GM12864 (cell line): ENCODE data around the gene SPACDR.

Experiments
- DNase-seq: peaks from one replicate; pipeline ENCODE4 v3.0.0-alpha.2; 2011; ENCODE audit warnings: low read depth
- H3K4me3 ChIP-seq: 2 replicates; pipeline ENCODE4 v1.5.1; 2011; ENCODE audit warnings: mild to moderate bottlenecking, low read depth, low read length, control low read depth
- TF ChIP-seq, protein P1 (sequence below): IDR thresholded peaks from 2 replicates; pipeline ENCODE4 v1.5.1; 2011; ENCODE audit warnings: low read depth, mild to moderate bottlenecking, moderate library complexity, low read length, control low read depth, inconsistent platforms; ENCODE audit errors: missing control alignments

Gene SPACDR

DNA sequence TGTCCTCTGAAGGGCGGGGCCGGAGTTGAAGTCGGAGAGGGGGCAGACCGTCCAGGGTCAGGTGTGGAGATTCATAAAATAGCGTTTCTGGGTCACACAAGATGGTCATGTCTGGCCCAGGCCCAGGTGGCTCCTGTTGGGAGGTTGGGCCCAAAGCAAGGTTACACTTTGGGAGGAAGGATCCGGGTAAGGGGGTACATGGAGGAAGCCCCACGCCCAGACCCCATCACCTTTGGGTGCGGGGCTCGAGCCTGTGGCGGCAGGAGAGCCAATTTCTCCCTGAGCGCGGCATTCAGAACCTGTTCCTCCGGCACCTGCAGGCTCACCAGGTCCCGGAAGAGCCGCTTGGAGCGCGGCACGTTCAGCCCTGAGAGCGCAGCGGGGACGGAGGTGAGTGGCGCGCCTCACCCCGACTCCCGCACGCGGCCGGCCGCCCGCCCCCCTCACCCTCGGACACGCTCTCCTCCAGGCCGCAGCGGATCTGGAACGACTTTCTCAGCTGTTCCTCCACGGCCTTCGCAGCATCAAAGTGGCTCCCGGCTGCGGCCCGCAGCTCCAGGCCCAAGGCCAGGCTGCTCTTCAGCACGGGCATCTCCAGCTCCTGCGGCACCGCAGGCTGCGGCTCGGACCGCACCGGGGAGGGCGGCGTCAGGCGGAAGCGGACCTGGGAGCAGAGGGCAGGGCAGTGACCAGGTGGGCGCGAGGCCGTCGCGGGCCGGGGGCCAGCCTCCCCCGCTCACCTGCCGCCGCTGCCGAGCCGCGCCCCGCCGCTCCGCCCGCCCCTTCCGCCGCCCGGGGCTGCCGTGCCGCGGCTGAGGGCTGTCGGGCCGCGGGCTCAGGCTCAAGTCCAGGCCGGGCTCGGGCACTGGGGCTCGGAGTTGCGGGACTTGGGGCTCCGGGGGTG lies 28.4 kb downstream of the SPACDR start:
- TF ChIP-seq, protein P1, sequence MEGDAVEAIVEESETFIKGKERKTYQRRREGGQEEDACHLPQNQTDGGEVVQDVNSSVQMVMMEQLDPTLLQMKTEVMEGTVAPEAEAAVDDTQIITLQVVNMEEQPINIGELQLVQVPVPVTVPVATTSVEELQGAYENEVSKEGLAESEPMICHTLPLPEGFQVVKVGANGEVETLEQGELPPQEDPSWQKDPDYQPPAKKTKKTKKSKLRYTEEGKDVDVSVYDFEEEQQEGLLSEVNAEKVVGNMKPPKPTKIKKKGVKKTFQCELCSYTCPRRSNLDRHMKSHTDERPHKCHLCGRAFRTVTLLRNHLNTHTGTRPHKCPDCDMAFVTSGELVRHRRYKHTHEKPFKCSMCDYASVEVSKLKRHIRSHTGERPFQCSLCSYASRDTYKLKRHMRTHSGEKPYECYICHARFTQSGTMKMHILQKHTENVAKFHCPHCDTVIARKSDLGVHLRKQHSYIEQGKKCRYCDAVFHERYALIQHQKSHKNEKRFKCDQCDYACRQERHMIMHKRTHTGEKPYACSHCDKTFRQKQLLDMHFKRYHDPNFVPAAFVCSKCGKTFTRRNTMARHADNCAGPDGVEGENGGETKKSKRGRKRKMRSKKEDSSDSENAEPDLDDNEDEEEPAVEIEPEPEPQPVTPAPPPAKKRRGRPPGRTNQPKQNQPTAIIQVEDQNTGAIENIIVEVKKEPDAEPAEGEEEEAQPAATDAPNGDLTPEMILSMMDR = no peak
- DNase-seq = no peak
- peak overlapping the region; percentile 97 for H3K4me3 ChIP-seq

DNA sequence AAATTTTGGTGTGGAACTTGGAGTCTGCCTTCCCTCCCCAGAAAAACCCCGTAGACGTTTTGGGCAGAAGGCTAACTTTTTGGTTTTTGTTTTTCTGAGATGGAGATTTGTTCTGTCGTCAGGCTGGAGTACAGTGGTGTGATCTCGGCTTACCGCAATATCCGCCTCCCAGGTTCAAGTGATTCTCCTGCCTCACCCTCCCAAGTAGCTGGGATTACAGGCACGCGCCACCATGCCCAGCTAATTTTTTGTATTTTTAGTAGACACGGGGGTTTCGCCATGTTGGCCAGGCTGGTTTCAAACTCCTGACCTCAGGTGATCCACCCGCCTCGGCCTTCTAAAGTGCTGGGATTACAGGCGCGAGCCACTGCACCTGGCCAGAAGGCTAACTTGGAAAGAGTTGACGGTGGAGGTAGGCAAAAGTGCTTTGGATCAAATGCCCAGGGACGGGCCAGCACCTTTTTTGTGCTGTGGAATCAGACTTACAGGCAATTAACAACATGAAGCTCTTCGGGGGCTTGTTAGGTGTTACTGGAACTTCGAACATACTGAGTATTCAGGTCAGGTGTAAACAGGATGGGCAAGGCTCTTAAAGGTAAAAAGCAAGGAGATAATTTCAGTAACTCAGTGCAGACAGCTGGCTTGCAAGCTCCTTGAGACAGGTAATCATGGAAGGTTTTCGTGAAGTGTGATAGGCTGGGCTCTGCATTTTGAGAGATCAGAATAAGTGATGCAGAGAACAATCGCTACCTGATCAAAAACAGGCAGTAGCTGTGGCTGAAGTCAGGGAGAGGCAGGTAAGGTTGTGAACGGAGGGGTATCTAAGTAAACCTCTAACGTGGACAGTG lies 29.5 kb downstream of the SPACDR start:
- TF ChIP-seq, protein P1 = no peak
- peak overlapping the region; percentile 97 for H3K4me3 ChIP-seq
- no peak for DNase-seq

DNA sequence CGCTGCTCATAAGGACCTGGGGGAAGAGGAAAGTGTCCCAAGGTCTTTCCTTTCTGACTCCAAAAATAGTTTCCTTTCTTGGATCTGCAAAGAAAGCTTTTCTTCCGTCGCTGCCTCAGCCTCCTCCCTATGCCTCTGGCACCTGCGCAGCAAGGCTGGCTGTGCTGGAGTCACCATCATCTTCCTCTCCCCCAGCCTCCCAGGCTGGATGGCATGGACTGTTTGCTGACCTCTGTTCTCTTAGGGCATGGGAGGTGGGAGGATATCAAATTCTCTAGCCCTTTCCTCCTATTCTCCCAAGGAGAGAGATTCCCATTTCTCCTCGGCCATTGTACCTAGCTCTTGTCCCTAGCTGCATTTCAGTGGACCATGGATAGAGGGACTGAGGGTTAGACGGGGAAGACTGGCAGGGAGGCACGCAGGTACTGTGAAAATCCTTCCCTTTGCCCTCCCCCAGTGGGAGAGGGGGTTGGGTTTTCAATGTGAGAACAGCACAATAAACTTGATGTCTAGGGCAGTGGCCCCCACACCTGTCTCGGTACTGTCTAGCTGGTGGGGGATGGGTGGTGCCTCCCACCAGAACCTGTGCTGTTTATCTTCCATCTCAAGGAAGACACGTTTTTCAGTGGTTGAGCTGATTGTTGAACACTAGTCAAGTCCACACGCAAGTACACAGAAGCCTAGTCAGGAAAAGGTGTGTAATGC lies 30.3 kb downstream of the SPACDR start:
- TF ChIP-seq, protein P1 = no peak
- DNase-seq = no peak
- H3K4me3 ChIP-seq = no peak overlapping the region

DNA sequence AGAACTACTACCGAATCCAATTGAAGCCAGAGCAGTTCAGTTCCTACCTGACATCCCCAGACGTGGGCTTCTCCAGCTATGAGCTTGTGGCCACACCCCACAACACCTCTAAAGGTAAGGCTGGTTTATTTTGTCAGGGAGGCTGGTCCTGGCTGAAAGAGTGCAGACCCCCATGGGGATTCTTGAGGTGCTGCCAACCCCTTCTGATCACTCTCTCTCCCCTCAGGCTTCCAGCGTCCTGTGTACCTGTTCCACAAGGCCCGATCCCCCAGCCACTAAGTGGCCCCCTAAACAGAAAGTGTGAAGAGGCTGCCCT lies 30.8 kb downstream of the SPACDR start:
- H3K4me3 ChIP-seq = no peak overlapping the region
- no peak for DNase-seq
- TF ChIP-seq, protein P1 = no peak

DNA sequence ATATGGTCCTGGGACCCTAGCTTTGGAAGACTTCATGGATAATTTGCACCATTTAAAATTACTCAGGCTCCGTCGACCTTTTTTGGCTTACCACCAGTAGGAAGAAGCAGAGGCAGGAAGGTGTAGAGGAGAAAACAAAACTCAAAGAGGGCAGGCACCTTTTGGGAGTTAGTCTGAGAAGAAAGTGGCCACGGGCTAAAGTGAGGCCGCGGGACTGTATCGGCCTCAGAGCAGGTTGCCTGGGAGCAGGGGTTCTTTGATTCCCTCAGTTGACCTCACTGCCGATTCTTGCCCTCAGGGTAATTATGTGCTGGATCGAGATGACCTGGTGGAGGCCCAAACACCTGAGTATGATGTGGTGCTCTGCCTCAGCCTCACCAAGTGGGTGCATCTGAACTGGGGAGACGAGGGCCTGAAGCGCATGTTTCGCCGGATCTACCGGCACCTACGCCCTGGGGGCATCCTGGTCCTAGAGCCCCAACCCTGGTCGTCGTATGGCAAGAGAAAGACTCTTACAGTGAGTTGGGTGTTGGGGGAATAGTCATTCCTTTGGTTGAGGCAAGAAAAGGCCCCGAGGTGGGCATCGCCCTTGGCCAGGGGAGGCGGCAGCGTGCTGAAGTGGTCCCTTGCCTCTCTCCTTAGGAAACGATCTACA lies 31.3 kb downstream of the SPACDR start:
- no peak overlapping the region for H3K4me3 ChIP-seq
- no peak for DNase-seq
- TF ChIP-seq, protein P1 = no peak

DNA sequence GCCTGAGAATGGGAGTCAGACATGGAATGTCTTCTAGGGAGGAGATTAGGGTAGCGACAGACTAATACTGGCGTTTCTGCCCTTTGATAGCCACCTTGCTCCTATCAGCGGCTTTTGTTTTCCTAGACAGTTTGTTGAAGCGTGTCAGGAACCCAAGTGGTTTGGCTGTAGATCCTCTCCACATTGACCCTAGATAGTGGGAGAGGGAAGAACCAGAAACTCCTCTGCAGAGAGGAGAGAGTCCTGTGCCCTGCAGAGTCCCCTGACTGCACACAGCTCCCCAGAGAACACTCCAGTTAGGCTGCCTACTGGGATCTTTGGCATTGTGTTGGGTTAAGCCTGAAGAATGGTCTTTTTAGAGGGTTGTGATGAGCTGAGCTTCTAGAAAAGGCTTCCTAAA lies 32.0 kb downstream of the SPACDR start:
- no peak overlapping the region for H3K4me3 ChIP-seq
- no peak for DNase-seq
- TF ChIP-seq, protein P1 = no peak
